WTC11 (cell line): ENCODE measurements around the gene PFKFB3. TPM values are rescaled to one million over a fixed set of nuclear protein-coding genes. Genes with fewer than 3 reads are reported as not detected.

ENCODE experiments used
- ATAC-seq: fragments of 200-7000 bp; cut with Tn5 transposase; 2 replicates; pipeline ENCODE4 v1.10.0; 2021; ENCODE audit warnings: mild to moderate bottlenecking, moderate library complexity
- CTCF ChIA-PET: fragments of 300-600 bp; sonication (Branson Sonifier 250); formaldehyde crosslinking; loops from one replicate; lab custom pipeline; 2021; ENCODE audit warnings: antibody characterized with exemption; lab: Charles Lee
- POLR2A ChIA-PET: fragments of 350-600 bp; sonication (Branson Sonifier 250); formaldehyde crosslinking; loops from one replicate; lab custom pipeline; 2021; ENCODE audit warnings: antibody characterized with exemption; lab: Charles Lee
- DNase-seq: peaks from one replicate; pipeline ENCODE4 v3.0.0; 2021; ENCODE audit warnings: low spot score
- H3K27ac Mint-ChIP-seq: 2 replicates; pipeline ENCODE4 v1.8.0; 2021; ENCODE audit warnings: mixed read lengths
- H3K27me3 Mint-ChIP-seq: 2 replicates; pipeline ENCODE4 v1.8.0; 2021; ENCODE audit warnings: low read depth, mild to moderate bottlenecking, moderate library complexity, mixed read lengths
- H3K36me3 Mint-ChIP-seq: 2 replicates; pipeline ENCODE4 v1.8.0; 2021; ENCODE audit warnings: mixed read lengths
- H3K4me1 Mint-ChIP-seq: 2 replicates; pipeline ENCODE4 v1.8.0; 2022; ENCODE audit warnings: mixed read lengths
- H3K4me3 Mint-ChIP-seq: 2 replicates; pipeline ENCODE4 v1.8.0; 2021; ENCODE audit warnings: mild to moderate bottlenecking, moderate library complexity, mixed read lengths
- H3K9me3 Mint-ChIP-seq: 2 replicates; pipeline ENCODE4 v1.8.0; 2021; ENCODE audit warnings: mixed read lengths
- ESRRA ChIP-seq: sonication (generic); formaldehyde crosslinking; IDR thresholded peaks from 2 replicates; pipeline ENCODE4 v1.8.1; 2022; ENCODE audit warnings: mild to moderate bottlenecking, missing genetic modification reagents, borderline replicate concordance
- ETV6 ChIP-seq: sonication (generic); formaldehyde crosslinking; IDR thresholded peaks from 2 replicates; pipeline ENCODE4 v1.8.1; 2022; ENCODE audit warnings: mild to moderate bottlenecking, missing genetic modification reagents
- FOXJ3 ChIP-seq: sonication (generic); formaldehyde crosslinking; IDR thresholded peaks from 2 replicates; pipeline ENCODE4 v1.9.0; 2021; ENCODE audit warnings: missing genetic modification reagents, mild to moderate bottlenecking, borderline replicate concordance
- MXD4 ChIP-seq: fragments of 250-450 bp; sonication (Bioruptor Pico); IDR thresholded peaks from 2 replicates; pipeline ENCODE4 v1.8.0; 2021; ENCODE audit warnings: mild to moderate bottlenecking, moderate library complexity, borderline replicate concordance
- NFATC4 ChIP-seq: fragments of 250-450 bp; sonication (Bioruptor Pico); IDR thresholded peaks from 2 replicates; pipeline ENCODE4 v1.9.0; 2021; ENCODE audit warnings: mild to moderate bottlenecking
- RELA ChIP-seq: sonication (generic); formaldehyde crosslinking; IDR thresholded peaks from 2 replicates; pipeline ENCODE4 v1.8.1; 2022; ENCODE audit warnings: missing genetic modification reagents, mild to moderate bottlenecking, borderline replicate concordance
- ZNF138 ChIP-seq: sonication (generic); formaldehyde crosslinking; conservative IDR thresholded peaks from 2 replicates; pipeline ENCODE4 v1.8.1; 2022; ENCODE audit warnings: mild to moderate bottlenecking, moderate library complexity, missing genetic modification reagents
- ZNF317 ChIP-seq: sonication (generic); formaldehyde crosslinking; IDR thresholded peaks from 2 replicates; pipeline ENCODE4 v1.8.1; 2023; ENCODE audit warnings: low read depth, mild to moderate bottlenecking, moderate library complexity, missing genetic modification reagents, borderline replicate concordance
- ZNF416 ChIP-seq: fragments of 250-450 bp; sonication (Bioruptor Pico); IDR thresholded peaks from 2 replicates; pipeline ENCODE4 v1.9.0; 2021; ENCODE audit warnings: mild to moderate bottlenecking, inconsistent platforms
- total RNA-seq: library from RNA; stranded (reverse); gene quantifications from 3 replicates; pipeline ENCODE4 v1.2.3, GENCODE V29; 2021
- TF ChIP-seq, protein P1 (sequence below): sonication (generic); formaldehyde crosslinking; IDR thresholded peaks from 2 replicates; pipeline ENCODE4 v1.8.1; 2022; ENCODE audit warnings: mild to moderate bottlenecking, moderate library complexity, missing genetic modification reagents
- TF ChIP-seq, protein P2 (sequence below): sonication (generic); formaldehyde crosslinking; IDR thresholded peaks from 2 replicates; pipeline ENCODE4 v1.8.1; 2022; ENCODE audit warnings: low read depth, missing genetic modification reagents, borderline replicate concordance
- TF ChIP-seq, protein P3 (sequence below): sonication (generic); formaldehyde crosslinking; conservative IDR thresholded peaks from 2 replicates; pipeline ENCODE4 v1.8.1; 2023; ENCODE audit warnings: mild to moderate bottlenecking, low read depth, missing genetic modification reagents, moderate library complexity
- TF ChIP-seq, protein P4 (sequence below): sonication (generic); formaldehyde crosslinking; IDR thresholded peaks from 2 replicates; pipeline ENCODE4 v1.8.1; 2022; ENCODE audit warnings: low read depth, mild to moderate bottlenecking, moderate library complexity, missing genetic modification reagents, borderline replicate concordance
- TF ChIP-seq, protein P5 (sequence below): fragments of 250-450 bp; sonication (Bioruptor Pico); IDR thresholded peaks from 2 replicates; pipeline ENCODE4 v1.9.0; 2021; ENCODE audit warnings: moderate library complexity, mild to moderate bottlenecking, inconsistent platforms, borderline replicate concordance
- TF ChIP-seq, protein P6 (sequence below): sonication (generic); formaldehyde crosslinking; IDR thresholded peaks from 2 replicates; pipeline ENCODE4 v1.8.1; 2023; ENCODE audit warnings: mild to moderate bottlenecking, moderate library complexity, missing genetic modification reagents
- TF ChIP-seq, protein P7 (sequence below): sonication (generic); formaldehyde crosslinking; IDR thresholded peaks from 2 replicates; pipeline ENCODE4 v1.8.1; 2023; ENCODE audit warnings: mild to moderate bottlenecking, missing genetic modification reagents, borderline replicate concordance
- TF ChIP-seq, protein P8 (sequence below): sonication (generic); formaldehyde crosslinking; IDR thresholded peaks from 2 replicates; pipeline ENCODE4 v1.8.1; 2023; ENCODE audit warnings: mild to moderate bottlenecking, missing genetic modification reagents

PFKFB3 gene
- total RNA-seq, 1 experiment from 2014 or later = 30.6 TPM

DNA sequence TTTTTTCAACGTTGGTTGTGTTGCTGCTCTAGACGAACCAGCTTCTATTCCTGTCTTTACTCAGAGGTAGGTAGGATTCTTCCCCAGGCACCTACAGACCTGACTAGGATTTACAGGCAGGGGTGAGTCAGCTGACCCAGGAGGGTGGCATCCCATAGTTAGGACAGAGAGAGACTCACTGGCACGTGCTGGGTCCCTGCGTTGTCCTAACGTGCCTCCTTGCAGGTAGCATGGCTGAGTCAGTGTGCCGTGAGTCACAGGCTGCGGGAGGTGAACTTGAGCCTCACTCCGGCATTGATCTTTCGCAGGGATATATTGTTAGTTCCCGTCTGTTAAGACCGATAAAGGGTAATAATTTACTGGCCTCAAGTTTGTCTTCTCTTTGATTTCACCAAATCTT, 96.5 kb downstream of the PFKFB3 start:
- Mint-ChIP-seq H3K27me3 (no peaks in the 10 kb centered on the region), H3K36me3 (no peaks in the 10 kb centered on the region; the same call in 1 of the 2 replicates), H3K4me1 (peaks cover 8% of the 10 kb centered on the region), H3K4me3 (no peak overlapping the region), H3K9me3 (peaks cover 13% of the 10 kb centered on the region), H3K27ac (no peak overlapping the region)
- ATAC-seq (no peak), DNase-seq (no peak)
- TF ChIP-seq, protein P1, sequence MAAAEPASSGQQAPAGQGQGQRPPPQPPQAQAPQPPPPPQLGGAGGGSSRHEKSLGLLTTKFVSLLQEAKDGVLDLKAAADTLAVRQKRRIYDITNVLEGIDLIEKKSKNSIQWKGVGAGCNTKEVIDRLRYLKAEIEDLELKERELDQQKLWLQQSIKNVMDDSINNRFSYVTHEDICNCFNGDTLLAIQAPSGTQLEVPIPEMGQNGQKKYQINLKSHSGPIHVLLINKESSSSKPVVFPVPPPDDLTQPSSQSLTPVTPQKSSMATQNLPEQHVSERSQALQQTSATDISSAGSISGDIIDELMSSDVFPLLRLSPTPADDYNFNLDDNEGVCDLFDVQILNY = no peak
- TF ChIP-seq NFATC4 (CRISPR knock-in tag) = no peak
- POLR2A ChIA-PET = interaction anchor here (0.7 kb wide), 1 partner anchor 178 kb away, joined by 4 read pairs; no protein-coding TSS in a partner anchor
- CTCF ChIA-PET = interaction anchor here (0.5 to 1.4 kb wide), 2 partner anchors 103 to 356 kb away, joined by 3 read pairs; no protein-coding TSS in a partner anchor

DNA sequence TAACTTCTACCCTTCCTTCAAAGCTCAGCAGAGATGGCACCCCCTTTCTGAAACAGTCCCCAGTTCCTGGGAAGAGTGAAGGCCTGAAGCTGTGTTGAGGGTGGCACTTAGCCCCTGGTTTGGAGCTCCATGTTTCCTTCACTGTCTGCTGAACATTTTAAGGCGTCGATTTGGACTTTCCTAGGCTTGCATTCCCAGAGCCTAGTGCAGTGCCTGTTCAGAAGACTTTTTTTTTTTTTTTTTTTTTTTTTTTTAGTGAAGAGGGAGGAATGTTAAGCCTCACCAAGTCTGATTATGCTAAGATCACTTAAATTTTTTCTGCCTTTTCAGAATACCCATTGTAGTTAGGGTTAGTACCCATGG, 97.0 kb downstream of the PFKFB3 start:
- DNase-seq (no peak), ATAC-seq (no peak)
- no peak overlapping the region for H3K27ac Mint-ChIP-seq
- ChIA-PET POLR2A (interaction anchor here (0.7 kb wide), 1 partner anchor 179 kb away, joined by 4 read pairs; no protein-coding TSS in a partner anchor), CTCF (interaction anchor here (1.3 to 1.4 kb wide), 2 partner anchors 102 kb away, joined by 3 to 4 read pairs; no protein-coding TSS in a partner anchor)
- H3K4me1 Mint-ChIP-seq = peaks cover 8% of the 10 kb centered on the region
- no peaks in the 10 kb centered on the region for H3K27me3 Mint-ChIP-seq
- no peak overlapping the region for H3K4me3 Mint-ChIP-seq
- no peaks in the 10 kb centered on the region; the same call in 1 of the 2 replicates for H3K36me3 Mint-ChIP-seq
- H3K9me3 Mint-ChIP-seq = peaks cover 8% of the 10 kb centered on the region; the same call in 1 of the 2 replicates
- TF ChIP-seq FOXJ3 (CRISPR knock-in tag) (no peak), ZNF138 (CRISPR knock-in tag) (no peak), ESRRA (CRISPR knock-in tag) (no peak), ZNF317 (CRISPR knock-in tag) (no peak), ZNF416 (no peak), ETV6 (CRISPR knock-in tag) (no peak), RELA (CRISPR knock-in tag) (no peak), MXD4 (CRISPR knock-in tag) (no peak)
- TF ChIP-seq, protein P2, sequence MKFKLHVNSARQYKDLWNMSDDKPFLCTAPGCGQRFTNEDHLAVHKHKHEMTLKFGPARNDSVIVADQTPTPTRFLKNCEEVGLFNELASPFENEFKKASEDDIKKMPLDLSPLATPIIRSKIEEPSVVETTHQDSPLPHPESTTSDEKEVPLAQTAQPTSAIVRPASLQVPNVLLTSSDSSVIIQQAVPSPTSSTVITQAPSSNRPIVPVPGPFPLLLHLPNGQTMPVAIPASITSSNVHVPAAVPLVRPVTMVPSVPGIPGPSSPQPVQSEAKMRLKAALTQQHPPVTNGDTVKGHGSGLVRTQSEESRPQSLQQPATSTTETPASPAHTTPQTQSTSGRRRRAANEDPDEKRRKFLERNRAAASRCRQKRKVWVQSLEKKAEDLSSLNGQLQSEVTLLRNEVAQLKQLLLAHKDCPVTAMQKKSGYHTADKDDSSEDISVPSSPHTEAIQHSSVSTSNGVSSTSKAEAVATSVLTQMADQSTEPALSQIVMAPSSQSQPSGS (CRISPR knock-in tag) = no peak
- TF ChIP-seq, protein P3, sequence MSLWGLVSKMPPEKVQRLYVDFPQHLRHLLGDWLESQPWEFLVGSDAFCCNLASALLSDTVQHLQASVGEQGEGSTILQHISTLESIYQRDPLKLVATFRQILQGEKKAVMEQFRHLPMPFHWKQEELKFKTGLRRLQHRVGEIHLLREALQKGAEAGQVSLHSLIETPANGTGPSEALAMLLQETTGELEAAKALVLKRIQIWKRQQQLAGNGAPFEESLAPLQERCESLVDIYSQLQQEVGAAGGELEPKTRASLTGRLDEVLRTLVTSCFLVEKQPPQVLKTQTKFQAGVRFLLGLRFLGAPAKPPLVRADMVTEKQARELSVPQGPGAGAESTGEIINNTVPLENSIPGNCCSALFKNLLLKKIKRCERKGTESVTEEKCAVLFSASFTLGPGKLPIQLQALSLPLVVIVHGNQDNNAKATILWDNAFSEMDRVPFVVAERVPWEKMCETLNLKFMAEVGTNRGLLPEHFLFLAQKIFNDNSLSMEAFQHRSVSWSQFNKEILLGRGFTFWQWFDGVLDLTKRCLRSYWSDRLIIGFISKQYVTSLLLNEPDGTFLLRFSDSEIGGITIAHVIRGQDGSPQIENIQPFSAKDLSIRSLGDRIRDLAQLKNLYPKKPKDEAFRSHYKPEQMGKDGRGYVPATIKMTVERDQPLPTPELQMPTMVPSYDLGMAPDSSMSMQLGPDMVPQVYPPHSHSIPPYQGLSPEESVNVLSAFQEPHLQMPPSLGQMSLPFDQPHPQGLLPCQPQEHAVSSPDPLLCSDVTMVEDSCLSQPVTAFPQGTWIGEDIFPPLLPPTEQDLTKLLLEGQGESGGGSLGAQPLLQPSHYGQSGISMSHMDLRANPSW (CRISPR knock-in tag) = no peak
- TF ChIP-seq, protein P4, sequence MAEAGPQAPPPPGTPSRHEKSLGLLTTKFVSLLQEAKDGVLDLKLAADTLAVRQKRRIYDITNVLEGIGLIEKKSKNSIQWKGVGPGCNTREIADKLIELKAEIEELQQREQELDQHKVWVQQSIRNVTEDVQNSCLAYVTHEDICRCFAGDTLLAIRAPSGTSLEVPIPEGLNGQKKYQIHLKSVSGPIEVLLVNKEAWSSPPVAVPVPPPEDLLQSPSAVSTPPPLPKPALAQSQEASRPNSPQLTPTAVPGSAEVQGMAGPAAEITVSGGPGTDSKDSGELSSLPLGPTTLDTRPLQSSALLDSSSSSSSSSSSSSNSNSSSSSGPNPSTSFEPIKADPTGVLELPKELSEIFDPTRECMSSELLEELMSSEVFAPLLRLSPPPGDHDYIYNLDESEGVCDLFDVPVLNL (CRISPR knock-in tag) = no peak
- TF ChIP-seq, protein P5, sequence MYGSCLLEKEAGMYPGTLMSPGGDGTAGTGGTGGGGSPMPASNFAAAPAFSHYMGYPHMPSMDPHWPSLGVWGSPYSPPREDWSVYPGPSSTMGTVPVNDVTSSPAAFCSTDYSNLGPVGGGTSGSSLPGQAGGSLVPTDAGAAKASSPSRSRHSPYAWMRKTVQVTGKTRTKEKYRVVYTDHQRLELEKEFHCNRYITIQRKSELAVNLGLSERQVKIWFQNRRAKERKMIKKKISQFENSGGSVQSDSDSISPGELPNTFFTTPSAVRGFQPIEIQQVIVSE = no peak
- TF ChIP-seq, protein P6, sequence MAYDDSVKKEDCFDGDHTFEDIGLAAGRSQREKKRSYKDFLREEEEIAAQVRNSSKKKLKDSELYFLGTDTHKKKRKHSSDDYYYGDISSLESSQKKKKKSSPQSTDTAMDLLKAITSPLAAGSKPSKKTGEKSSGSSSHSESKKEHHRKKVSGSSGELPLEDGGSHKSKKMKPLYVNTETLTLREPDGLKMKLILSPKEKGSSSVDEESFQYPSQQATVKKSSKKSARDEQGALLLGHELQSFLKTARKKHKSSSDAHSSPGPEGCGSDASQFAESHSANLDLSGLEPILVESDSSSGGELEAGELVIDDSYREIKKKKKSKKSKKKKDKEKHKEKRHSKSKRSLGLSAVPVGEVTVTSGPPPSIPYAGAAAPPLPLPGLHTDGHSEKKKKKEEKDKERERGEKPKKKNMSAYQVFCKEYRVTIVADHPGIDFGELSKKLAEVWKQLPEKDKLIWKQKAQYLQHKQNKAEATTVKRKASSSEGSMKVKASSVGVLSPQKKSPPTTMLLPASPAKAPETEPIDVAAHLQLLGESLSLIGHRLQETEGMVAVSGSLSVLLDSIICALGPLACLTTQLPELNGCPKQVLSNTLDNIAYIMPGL (CRISPR knock-in tag) = no peak
- TF ChIP-seq, protein P7, sequence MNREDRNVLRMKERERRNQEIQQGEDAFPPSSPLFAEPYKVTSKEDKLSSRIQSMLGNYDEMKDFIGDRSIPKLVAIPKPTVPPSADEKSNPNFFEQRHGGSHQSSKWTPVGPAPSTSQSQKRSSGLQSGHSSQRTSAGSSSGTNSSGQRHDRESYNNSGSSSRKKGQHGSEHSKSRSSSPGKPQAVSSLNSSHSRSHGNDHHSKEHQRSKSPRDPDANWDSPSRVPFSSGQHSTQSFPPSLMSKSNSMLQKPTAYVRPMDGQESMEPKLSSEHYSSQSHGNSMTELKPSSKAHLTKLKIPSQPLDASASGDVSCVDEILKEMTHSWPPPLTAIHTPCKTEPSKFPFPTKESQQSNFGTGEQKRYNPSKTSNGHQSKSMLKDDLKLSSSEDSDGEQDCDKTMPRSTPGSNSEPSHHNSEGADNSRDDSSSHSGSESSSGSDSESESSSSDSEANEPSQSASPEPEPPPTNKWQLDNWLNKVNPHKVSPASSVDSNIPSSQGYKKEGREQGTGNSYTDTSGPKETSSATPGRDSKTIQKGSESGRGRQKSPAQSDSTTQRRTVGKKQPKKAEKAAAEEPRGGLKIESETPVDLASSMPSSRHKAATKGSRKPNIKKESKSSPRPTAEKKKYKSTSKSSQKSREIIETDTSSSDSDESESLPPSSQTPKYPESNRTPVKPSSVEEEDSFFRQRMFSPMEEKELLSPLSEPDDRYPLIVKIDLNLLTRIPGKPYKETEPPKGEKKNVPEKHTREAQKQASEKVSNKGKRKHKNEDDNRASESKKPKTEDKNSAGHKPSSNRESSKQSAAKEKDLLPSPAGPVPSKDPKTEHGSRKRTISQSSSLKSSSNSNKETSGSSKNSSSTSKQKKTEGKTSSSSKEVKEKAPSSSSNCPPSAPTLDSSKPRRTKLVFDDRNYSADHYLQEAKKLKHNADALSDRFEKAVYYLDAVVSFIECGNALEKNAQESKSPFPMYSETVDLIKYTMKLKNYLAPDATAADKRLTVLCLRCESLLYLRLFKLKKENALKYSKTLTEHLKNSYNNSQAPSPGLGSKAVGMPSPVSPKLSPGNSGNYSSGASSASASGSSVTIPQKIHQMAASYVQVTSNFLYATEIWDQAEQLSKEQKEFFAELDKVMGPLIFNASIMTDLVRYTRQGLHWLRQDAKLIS (CRISPR knock-in tag) = no peak
- TF ChIP-seq, protein P8, sequence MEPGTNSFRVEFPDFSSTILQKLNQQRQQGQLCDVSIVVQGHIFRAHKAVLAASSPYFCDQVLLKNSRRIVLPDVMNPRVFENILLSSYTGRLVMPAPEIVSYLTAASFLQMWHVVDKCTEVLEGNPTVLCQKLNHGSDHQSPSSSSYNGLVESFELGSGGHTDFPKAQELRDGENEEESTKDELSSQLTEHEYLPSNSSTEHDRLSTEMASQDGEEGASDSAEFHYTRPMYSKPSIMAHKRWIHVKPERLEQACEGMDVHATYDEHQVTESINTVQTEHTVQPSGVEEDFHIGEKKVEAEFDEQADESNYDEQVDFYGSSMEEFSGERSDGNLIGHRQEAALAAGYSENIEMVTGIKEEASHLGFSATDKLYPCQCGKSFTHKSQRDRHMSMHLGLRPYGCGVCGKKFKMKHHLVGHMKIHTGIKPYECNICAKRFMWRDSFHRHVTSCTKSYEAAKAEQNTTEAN (CRISPR knock-in tag) = no peak
